Fibroblast of villous mesenchyme (primary cell): Measurements from ENCODE around the gene MCF2L. TPM values are rescaled to one million over a fixed set of nuclear protein-coding genes. Genes with fewer than 3 reads are reported as not detected.

Experiments
- DNase-seq: peaks from one replicate; pipeline ENCODE4 v3.0.0-alpha.2; 2010; ENCODE audit warnings: low read depth
- H3K4me3 ChIP-seq: 2 replicates; pipeline ENCODE4 v1.5.1; 2011; ENCODE audit warnings: low read depth, mild to moderate bottlenecking, low read length
- total RNA-seq: library from RNA; depleted of rRNA; stranded (reverse); fragments of >200 nt; gene quantifications from 2 replicates; pipeline ENCODE4 v1.2.3, GENCODE V29; 2012
- TF ChIP-seq, protein P1 (sequence below): IDR thresholded peaks from 2 replicates; pipeline ENCODE4 v1.5.1; 2012; ENCODE audit warnings: low read depth, mild to moderate bottlenecking, low read length; ENCODE audit not compliant: insufficient read depth

The MCF2L gene
- total RNA-seq, 1 donor, result under 0.01 TPM

- TF ChIP-seq, protein P1, sequence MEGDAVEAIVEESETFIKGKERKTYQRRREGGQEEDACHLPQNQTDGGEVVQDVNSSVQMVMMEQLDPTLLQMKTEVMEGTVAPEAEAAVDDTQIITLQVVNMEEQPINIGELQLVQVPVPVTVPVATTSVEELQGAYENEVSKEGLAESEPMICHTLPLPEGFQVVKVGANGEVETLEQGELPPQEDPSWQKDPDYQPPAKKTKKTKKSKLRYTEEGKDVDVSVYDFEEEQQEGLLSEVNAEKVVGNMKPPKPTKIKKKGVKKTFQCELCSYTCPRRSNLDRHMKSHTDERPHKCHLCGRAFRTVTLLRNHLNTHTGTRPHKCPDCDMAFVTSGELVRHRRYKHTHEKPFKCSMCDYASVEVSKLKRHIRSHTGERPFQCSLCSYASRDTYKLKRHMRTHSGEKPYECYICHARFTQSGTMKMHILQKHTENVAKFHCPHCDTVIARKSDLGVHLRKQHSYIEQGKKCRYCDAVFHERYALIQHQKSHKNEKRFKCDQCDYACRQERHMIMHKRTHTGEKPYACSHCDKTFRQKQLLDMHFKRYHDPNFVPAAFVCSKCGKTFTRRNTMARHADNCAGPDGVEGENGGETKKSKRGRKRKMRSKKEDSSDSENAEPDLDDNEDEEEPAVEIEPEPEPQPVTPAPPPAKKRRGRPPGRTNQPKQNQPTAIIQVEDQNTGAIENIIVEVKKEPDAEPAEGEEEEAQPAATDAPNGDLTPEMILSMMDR, result no peak
- DNase-seq, result no peak
- no peak overlapping the region for H3K4me3 ChIP-seq
These were observed 90.2 kb downstream of the MCF2L start for GRCh38 chr13:113058988-113059850.

DNA sequence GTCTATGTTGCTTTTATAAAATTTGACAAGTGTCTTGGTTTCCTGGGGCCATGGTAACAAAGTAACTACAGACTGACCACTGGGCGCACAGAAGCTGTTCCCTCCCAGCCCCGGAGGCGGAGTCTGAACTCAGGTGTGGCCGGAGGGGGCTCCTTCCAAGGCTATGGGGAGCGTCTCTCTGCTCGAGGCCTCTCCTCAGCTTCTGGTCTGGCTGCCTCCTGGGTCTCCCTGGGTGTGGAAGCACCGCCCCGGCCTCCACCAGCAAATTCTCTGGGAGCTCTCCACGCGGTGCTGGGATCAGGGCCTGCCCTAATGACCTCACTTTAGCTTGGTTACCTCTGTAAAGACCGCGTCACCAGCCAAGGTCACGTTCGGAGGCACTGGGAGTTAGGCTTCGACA is 90.9 kb downstream of the MCF2L start:
- no peak for DNase-seq
- no peak overlapping the region for H3K4me3 ChIP-seq
- TF ChIP-seq, protein P1, result no peak

GRCh38 chr13:113060557-113061270 is 91.7 kb downstream of the MCF2L start:
- TF ChIP-seq, protein P1, result no peak
- H3K4me3 ChIP-seq, result no peak overlapping the region
- DNase-seq, result no peak

DNA sequence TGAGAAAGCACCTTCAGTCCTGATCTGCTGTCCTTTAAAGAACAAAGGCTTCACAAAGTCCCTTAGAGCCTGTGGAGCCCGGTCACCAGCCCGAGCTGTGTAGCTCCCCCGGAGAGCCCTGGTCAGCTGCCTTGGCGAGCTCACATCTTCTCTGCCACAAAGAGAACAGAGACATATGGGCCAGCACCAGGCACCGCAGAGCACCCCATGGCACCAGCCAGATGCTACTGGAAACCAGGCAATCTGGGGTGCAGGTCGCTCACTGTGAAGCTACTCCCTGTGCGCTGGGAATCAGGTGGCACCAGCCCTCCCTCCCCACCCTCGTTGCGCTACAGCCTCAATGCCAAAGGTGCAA is 92.2 kb downstream of the MCF2L start:
- TF ChIP-seq, protein P1, result no peak
- no peak for DNase-seq
- no peak overlapping the region for H3K4me3 ChIP-seq

DNA sequence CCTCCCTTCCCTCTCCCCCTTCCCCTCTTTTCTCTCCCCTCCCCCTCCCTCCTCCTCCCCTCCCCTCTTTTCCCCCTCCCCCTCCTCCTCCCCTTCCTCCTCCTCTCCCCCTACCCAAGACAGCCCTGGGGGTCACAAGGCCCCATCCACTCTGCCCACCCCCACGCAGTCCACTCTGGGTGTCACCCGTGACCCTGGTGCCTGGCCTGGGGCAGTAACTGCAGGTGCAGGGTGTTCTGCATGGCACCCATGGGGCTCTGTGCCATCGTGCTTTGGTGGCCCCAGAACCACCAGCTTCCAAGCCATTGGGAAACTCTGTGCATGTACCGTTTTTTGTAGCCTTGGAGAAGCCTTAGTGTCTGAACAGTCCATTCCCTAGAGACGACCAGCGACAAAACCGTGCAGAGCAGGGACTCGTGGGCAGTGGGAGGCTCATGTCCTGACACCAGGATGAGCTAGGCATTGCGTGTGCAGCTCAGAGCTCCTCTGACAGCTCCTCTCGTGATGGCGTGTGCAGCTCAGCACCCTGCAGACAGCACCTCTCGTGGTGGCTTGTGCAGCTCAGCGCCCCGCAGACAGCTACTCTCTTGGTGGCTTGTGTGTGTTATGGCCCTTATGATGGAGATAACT is 92.9 kb downstream of the MCF2L start:
- TF ChIP-seq, protein P1, result no peak
- H3K4me3 ChIP-seq, result no peak overlapping the region
- no peak for DNase-seq

DNA sequence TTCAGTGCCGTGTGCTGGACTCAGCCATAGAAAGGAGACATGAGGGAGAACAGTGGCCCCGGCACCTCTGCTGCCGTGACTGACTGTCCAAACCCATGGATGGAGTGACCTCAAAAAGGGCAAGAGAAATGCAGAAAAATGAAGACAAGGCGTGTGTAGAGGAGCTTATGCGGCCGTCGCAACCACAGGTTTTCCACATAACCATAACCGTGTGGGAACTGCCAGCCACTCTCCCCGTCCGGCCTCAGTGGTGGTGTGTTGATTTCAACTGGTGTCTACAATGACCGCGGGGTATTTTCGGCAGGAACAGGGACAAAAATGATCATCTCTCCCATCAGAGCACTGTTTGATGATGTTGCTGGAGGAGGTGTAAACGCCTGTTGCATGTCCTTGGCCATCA is 93.7 kb downstream of the MCF2L start:
- DNase-seq, result no peak
- no peak overlapping the region for H3K4me3 ChIP-seq
- TF ChIP-seq, protein P1, result no peak
